Measurements from ENCODE around the gene ARHGEF2. TPM values are rescaled to one million over a fixed set of nuclear protein-coding genes. Genes with fewer than 3 reads are reported as not detected.

The ARHGEF2 gene
- total RNA-seq, result 10 to 100 TPM; 10.3 to 39.0 (median 23.8) TPM
- 10 to 100 TPM; 17.8 to 20.2 TPM for polyA plus RNA-seq

- peak; percentile 73 to 84 (median 80) for ATAC-seq
Observed at GRCh38 chr1:155978325-155978972, at the start of gene ARHGEF2. Gene ARHGEF2, minus strand, starts transcription at chr1:155978547. Its CDS starts 120 bp downstream, at chr1:155978427.

DNA sequence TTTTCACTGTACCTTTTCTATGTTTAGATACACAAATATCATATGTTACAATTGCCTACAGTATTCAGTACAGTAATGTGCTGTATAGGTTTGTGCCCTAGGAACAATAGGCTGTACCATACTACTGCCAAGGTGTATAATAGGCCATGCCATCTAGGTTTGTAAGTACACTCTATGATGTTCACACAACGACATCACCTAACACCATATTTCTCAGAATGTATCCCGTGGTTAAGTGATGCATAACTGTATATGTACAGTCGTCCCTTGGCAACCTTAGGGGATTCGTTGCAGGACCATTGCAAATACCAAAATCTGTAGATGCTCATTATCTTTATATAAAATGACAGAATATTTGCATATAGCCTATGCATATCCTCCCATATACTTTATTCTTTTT lies 48.2 kb upstream of the ARHGEF2 start:
- WGBS, 2 donors, result 73 to 80% methylated on average over 4 of the region's 4 CpGs
- DNase-seq (no peak), FAIRE-seq (no peak), ATAC-seq (no peak)
- Histone ChIP-seq H3K27me3 (no peaks in the 10 kb centered on the region), H3K9me3 (no peaks in the 10 kb centered on the region), H3K27ac (no peak overlapping the region), H3K4me1 (no peaks in the 10 kb centered on the region), H3K4me3 (no peak overlapping the region), H3K36me3 (no peaks in the 10 kb centered on the region)
- TF ChIP-seq CTCF (IDR thresholded peaks at IDR 0.05), result no peak
- intact Hi-C loops (cut with DNase I), result no loop called here

More at GRCh38 chr1:155978325-155978972, at the start of gene ARHGEF2:
- Histone ChIP-seq H3K4me1 (peaks cover 0 to 15% (median 0%) of the 10 kb centered on the region in 3 donors), H3K27ac (peak within 1 kb of the TSS; percentile 37 to 86 (median 81)), H3K9me3 (no peaks in the 10 kb centered on the region), H3K4me3 (peak within 1 kb of the TSS; percentile 57 to 89 (median 80)), H3K36me3 (no peaks in the 10 kb centered on the region), H3K27me3 (no peaks in the 10 kb centered on the region)
- peak; percentile 45 to 83 (median 72) for DNase-seq
- intact Hi-C loops (cut with DNase I), result no loop called here
- no peak for FAIRE-seq
- 2% methylated on average over 48 to 49 of the region's 52 CpGs for WGBS, 2 donors
- no peak for TF ChIP-seq CTCF (IDR thresholded peaks at IDR 0.05)

- Histone ChIP-seq H3K27ac (no peak overlapping the region), H3K4me3 (no peak overlapping the region), H3K9me3 (no peaks in the 10 kb centered on the region), H3K27me3 (no peaks in the 10 kb centered on the region), H3K36me3 (no peaks in the 10 kb centered on the region), H3K4me1 (no peaks in the 10 kb centered on the region)
- FAIRE-seq, result no peak
- DNase-seq, result peak in 5 of 6 donors; percentile 27 to 72 (median 63)
- TF ChIP-seq CTCF (IDR thresholded peaks at IDR 0.05), result peak; percentile 9 to 52 (median 40)
- peak; percentile 88 to 97 (median 92) for ATAC-seq
- WGBS, 2 donors, result 4 to 6% methylated on average over 9 of the region's 9 CpGs
- intact Hi-C loops (cut with DNase I), result no loop called here
Observed at GRCh38 chr1:156025876-156026275, 47.5 kb upstream of the ARHGEF2 start.

DNA sequence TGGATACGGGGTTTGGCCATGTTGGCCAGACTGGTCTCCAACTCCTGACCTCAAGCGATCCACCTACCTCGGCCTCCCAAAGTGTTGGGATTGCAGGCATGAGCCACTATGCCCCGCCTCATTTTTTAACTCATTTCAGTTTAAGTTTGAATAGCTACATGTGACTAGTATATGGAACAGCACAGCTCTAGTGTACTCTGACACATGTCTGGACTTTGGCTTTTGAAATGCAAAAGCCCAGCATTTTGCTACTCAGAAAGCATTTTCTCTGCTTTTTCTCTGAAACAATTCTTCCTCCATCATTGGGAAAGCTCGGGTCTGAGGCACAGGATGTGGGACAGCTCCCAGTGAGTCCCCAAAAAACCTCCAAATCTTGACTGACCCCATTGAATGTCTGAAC lies 46.5 kb upstream of the ARHGEF2 start:
- intact Hi-C loops (cut with DNase I), result no loop called here
- Histone ChIP-seq H3K27ac (no peak overlapping the region), H3K4me3 (no peak overlapping the region), H3K27me3 (no peaks in the 10 kb centered on the region), H3K36me3 (no peaks in the 10 kb centered on the region), H3K4me1 (peaks cover 0 to 3% (median 2%) of the 10 kb centered on the region in 3 donors), H3K9me3 (no peaks in the 10 kb centered on the region)
- ATAC-seq (no peak), FAIRE-seq (no peak), DNase-seq (no peak)
- TF ChIP-seq CTCF (IDR thresholded peaks at IDR 0.05), result no peak
- 64 to 75% methylated on average over 5 of the region's 5 CpGs for WGBS, 2 donors

DNA sequence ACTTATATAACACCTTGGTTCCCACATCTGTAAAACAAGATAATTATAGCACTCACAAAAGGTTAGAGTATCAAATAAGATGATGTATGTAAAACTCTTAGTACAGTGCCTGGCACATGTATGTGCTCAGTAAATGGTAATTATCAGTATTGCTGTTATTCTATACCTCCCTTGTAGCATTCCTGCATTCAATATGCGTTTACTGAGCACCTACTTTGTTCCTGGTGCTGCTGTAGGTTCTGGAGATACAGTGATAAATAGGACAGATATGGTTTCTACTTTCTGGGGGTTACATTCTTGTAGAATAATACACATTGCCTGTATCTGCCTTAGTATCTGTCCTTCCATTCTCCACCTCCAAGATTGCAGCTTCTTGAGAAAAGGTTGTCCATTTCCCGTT lies 43.6 kb upstream of the ARHGEF2 start:
- 65 to 72% methylated on average over 2 of the region's 2 CpGs for WGBS, 2 donors
- DNase-seq, result no peak
- TF ChIP-seq CTCF (IDR thresholded peaks at IDR 0.05), result no peak
- intact Hi-C loops (cut with DNase I), result no loop called here
- H3K4me1 ChIP-seq, result peaks cover 6 to 14% (median 12%) of the 10 kb centered on the region in 3 donors
- no peak overlapping the region for H3K4me3 ChIP-seq
- ATAC-seq, result no peak
- peaks cover 0 to 23% (median under 1%) of the 10 kb centered on the region in 3 donors for H3K36me3 ChIP-seq
- no peaks in the 10 kb centered on the region for H3K27me3 ChIP-seq
- no peaks in the 10 kb centered on the region for H3K9me3 ChIP-seq
- FAIRE-seq, result no peak
- no peak overlapping the region for H3K27ac ChIP-seq
